Stimulated activated CD8-positive, alpha-beta memory T cell treated with anti-CD3 and anti-CD28 coated beads, Interleukin-15, amount 100 ng/mL, for 48 hours (primary cell): Measurements from ENCODE around the gene DCLK1.

ENCODE experiments used
- DNase-seq, 2 donors: peaks; one replicate each; pipeline ENCODE4 v3.0.0-alpha.2; 2020; ENCODE audit warnings: low read depth in 2 of 2

Gene DCLK1

DNA sequence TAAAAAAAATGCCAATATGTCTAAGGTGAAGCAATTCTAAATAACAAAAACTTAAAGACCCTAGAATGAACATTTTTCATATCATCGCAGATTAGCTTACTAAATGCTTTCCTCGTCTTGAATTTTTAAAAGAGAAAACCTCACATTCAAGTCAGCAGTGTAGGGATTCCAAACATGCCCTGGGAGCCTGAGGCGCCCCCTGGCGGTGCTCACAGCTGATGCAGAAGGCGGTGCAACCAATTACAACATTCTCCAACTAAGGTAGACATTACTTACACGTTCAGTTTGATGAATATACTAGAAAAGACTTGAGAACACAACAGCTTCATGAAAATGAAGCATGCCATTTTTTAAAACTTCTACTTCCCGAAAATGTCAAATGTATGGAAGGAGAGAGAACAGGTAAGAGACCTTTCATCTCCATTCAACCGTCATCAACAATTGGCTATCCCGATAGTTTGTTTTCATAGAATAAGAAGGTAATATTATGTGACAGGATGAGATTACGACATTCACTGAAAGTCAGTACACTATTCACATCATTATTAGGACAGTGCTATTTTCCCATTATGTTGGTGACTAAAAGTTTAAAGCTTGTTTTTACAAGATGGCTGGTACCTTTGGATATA is 304.4 kb downstream of the DCLK1 start:
- no peak for DNase-seq

DNA sequence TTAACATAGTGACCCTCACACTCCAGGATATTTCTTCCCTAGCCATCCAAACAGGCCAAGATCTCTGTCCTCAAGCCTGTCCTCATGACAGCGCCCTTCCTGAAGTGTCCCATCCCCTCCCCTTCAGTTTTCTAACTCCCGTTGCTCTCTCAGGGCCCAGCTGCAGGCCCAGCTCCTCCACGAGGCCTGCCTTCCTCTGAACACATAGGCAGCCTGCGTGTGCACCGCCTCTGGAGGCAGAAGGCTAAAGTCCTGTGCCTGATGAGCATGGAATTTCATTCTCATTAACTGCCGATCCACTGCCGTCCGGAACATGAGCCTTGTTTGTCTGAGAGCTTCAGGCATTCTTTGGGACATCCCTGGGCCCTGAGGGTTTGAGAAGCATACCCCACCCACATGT is 306.4 kb downstream of the DCLK1 start:
- no peak for DNase-seq

DNA sequence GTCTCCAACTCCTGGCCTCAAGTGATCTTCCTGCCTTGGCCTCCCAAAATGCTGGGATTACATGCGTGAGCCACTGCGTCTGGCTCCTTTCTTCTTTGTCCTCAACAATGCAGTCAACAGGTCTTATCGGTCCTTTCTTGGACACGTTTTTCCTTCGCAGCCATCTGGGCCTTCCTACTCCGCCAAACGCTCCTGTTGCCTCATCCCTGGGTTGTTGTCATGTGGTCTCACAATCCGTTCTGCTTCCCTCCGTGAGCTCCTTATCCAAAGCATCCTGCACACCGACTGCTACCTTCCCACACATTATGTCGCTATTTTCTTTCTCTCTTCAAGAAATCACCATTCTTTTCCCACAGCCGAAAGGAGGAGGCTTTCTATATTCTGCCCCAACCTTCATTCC is 306.8 kb downstream of the DCLK1 start:
- DNase-seq, result no peak

DNA sequence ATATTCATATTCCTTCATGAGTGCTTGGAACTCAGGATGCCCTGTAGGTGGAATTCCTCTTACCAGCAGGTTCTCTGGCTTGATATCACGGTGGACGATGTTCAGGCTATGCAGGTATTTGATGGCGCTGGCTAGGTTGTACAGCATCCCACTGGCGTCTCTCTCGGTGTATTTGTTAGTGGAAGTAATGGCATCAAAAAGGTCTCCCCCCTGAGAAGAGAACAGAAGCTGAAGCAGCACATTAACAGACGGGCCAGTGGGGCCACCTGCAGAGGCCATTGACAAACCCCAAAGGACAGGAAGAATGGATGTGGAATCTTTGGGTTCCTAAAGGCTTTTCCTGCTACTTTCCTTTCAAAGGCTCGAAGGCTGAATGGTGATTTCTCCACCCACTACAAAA is 308.5 kb downstream of the DCLK1 start:
- no peak for DNase-seq

DNA sequence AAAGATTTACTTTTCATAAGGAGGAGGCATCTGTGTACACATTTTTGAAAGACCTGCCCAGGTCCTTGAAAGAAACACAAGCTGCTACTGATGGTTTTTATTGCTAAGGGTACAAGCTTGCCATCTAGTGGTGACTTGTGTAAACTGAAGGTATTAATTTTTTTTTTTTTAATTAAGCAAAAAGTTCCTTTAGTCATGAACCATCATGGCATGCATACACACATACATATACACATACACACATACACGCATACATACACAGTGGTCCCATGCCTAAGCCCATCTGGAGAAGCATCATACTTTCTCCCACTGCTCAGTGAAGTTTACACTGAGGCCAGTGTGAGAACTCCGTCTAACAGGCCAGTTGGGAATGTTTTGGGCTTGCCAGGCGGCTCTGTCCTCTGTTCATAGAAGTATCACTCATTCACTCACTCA is 312.5 kb downstream of the DCLK1 start:
- DNase-seq, result no peak

DNA sequence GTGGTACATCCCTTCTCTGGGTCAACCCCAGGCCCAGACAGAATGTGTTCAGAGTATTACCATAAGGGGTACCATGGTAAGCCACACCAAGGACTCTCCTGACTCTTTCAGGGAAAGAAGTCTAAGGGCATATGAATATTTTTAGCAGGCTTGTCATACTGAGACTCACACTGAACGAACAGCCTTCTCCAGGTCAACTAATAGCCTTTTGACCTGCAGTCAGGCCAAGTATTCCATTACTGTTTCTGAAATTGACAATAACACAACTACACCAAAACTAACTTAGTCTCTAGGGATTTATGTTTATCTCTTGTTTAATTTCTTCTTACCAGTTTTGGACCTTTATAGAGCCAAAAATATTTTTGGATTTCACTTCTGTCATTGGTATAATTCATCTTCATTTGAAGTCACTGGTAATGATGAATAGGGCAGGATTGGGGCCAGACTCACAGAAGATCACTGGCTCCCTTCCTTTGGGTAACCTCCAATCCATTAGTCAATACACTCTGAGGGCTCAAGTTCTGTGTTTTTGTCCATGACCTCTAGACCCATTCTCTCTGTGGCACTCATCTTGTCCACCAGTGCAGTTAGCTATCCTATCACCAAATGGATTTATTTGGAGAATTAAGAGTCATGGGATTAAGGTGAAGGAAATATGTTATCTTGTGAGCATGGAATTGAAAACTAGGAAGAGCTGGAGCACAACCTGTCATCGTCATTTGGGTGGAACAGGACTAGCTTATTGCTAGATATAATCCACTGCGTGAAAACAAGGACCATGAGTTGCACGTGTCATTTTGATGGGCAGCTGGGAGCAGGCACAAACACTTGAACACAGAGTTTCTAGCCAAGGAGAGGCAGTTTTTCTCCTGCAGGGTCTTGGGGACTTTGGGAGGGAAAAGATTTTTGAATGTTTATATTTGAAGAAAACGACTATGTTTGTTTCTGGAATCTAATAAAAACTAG is 313.3 kb downstream of the DCLK1 start:
- DNase-seq, result no peak

DNA sequence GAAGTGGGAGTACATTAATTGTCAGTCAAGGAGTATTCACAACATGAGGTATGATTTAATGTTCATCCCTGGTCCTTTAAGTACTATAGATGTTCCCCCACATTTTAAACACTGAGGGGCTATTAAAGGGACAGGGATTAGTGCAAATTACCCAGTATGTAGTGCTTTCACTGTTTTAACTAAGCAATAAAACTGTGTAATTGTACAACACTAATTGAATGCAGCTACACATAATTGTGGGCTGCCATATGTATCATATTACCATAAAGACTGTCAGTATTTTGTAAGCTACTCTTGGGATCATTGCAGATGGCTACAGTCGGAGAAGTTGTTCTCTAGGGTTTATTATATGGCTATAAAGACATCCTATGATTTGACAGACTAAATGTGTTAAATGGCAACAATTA is 316.6 kb downstream of the DCLK1 start:
- no peak for DNase-seq

DNA sequence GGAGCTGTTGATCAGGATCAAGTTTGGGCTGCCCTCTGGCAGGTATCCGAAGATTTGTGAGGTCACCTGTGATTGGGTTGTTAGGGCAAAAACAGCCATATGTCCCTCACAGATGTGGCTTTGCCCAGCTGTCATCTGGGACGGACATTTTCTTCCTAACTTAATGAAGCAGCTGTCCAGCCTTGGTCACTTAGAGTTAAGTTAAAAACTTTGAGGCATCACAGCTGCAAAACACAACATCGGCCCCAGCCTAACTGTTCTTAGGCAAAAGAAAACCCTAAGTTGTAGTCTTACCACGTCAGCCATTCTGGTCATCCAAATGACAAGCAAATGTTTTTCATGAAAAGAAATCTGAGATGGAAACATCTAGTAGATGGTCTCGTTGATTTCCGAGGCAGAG is 318.4 kb downstream of the DCLK1 start:
- no peak for DNase-seq

DNA sequence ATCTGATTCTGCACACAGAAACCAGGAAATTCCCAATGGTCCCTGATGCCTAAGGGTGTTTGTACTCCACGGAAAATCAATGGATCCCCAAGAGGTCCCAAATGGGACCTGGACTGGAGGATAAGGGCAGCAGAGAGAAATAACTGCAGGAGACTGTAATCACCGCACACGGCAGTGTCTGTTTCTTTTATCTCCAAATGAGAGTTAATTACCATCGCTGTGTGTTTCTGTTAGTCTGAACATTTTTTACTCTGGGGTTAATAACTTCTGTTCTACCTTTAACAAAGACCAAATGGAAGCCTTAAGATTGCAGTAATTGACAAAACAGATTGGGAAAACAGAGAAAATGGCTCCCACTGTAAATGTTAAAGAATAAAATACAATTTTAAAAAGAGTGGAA is 320.9 kb downstream of the DCLK1 start:
- no peak for DNase-seq

DNA sequence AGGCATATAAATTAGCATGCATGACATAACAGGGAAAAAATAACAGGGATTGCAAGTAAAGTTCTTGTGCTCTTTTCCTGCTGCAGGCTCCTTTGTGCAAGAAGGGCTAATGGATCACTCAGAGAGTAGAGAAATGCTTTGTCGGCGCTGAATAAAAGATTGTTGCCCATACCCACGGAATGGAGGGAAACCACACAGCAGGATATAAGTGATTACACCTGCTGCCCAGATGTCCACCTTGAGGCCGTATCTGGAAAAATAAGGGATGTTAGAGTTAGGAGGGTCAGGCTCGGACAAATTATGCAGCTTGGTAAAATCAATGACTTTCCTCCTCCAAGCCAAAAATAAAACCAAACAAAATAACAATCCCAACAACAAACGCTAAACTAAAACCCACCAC is 322.3 kb downstream of the DCLK1 start:
- DNase-seq, result no peak

DNA sequence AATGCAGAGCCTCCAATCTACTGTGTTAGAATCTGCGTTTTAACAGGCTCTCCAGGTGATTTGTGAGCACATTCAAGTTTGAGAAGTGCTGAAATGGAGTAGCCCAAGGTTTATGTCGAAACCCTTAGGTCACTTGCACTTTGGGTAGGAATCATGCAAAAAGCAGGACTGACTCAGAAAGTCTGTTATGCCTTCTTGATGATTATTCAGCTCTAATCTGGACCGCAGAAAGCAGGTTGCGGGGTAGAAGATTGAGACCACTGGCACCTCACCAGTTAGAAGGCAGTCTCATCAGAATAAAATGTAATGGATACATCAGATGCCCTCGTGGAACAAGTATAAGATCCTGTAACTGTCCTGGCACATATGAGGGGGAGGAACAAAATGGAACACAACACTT is 326.3 kb downstream of the DCLK1 start:
- DNase-seq, result no peak

DNA sequence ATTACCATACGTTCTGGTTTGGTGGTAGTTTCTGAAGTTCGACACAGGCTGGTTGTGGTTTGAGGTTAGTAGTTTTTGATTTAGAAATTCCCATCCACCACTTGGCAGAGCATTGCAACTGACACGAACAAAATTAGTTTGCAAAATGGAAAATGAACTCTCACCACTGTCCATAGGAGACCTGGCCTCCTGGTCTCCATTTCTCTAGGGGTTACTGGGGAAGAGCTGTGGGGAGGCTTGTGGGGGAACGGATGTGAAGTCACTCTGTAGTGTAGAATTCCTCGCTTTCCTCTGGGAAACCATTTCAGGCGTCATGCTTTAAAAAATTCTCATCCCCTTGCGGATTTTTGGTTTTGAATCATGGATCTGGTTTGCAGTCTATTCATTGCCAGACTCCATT is 333.2 kb downstream of the DCLK1 start:
- no peak for DNase-seq

DNA sequence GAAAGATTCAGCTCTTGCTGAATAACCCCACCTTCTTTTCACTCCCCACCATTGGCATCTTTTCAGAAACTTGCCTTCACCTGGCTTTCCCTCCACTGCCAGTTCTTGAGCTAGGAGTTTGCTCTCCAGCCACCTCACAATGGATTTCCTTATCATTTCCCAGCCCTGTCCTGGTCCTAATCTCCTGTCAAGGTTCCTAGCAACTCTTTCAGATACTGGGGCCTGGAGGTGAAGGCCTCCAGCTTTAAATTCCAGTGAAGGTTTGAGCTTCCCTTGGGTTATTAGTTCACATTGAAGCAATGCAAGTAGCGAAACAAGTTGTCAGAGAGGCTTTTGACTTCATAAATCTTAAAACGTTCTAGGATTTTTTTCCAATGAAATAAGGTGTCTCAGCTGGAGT is 333.9 kb downstream of the DCLK1 start:
- DNase-seq, result no peak

DNA sequence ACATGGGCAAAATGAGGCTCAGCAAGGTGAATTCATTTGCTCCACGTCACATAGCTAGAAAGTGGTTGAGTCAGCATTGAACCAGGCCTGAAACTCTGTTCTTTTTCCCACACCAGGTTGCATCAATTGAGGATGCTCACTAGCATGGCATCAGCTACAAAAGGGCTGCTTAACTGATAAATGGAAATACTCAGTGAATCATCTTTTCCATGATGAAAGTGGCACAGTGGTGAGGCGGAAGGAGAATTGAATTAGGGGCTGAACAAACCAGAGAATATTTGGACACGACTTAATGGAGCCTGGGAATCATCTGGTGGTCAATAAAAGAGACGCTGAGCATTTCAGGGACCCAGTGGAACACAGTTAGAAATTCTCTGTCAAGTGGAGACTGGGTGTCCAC is 334.6 kb downstream of the DCLK1 start:
- DNase-seq, result no peak

DNA sequence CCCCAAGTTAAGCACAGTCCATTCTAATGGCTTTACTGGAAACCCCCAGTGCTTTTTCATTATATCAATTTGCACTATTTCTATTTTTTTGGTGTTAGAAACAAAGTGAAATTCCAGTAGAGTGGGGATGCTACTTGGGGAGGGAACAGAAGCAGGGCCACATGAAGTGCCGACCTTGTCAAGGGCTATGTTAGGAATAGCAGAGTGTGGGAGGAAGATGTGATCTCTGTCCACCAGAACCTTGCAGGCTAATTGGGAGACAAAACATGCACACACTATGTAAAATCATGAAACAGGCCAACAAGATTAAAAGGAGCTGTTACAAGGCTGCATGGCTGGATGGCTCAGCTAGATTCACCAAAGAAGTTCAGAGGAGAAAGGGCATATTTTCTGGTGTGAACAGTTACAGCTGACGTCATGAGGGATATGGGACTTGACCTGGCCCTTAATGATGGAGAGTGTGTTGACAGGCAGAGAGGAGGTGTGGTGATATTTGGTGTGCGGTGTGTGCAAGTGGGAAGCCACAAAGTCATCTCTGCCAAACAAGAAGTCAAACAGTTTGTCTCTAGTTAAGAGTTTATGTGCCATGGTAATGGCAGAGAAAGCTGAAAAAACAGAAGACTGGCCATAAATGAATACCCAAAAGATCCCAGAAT is 336.3 kb downstream of the DCLK1 start:
- DNase-seq, result no peak

DNA sequence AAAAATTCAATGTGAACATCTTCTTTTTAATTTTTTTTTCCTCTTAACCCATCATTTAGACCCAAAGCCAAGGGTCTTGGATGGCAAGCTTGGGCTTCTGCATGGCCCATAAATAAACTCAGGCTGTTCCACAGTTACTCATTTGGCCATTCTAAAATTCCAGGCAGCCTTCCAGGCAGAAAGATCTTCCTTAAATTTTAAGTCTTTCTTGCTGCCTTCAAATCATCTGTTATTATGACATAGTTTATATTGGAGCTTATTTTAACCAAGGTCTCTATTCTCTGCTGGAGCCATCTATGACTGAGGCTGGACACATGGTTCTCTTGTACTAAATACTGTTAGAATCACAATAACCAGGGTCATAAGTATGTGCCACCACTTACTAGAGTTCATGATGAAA is 337.4 kb downstream of the DCLK1 start:
- no peak for DNase-seq

DNA sequence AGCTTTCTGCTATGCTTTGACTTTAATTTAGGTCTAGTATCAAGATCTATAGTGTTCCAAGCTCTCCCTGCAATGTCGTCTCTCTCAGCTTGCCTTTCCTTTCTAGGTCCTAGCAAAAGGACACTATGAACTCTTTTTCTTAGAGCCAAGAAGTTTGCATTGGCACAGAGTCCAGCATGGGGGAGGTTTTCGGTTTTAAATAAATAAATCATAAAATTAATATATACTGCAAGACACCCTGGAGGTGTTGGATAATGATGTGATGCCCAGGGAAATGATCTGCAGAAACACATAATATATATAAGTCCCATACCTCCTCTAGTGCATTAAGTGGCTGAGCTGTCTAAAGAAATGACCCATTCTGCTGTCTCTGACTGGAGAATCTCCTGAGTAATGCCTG is 338.3 kb downstream of the DCLK1 start:
- DNase-seq, result no peak

DNA sequence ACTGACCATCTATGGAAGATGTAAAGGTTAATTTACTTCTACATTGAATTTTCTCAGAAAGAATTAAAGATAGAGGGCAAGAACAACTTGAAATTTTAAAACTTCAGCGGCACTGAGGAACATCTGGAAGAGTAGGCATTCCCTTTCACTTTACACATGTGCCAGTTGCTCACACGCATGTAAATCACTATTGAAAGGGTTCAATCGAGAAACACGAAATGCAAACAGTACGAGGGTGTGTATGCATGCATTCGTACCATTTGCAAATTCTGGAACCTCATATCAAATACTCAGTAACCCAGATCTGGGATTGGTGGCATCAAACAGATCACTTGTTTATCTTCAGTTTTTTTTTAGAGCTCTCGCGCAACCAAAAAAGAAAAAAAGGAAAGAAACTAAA is 339.2 kb downstream of the DCLK1 start:
- no peak for DNase-seq

DNA sequence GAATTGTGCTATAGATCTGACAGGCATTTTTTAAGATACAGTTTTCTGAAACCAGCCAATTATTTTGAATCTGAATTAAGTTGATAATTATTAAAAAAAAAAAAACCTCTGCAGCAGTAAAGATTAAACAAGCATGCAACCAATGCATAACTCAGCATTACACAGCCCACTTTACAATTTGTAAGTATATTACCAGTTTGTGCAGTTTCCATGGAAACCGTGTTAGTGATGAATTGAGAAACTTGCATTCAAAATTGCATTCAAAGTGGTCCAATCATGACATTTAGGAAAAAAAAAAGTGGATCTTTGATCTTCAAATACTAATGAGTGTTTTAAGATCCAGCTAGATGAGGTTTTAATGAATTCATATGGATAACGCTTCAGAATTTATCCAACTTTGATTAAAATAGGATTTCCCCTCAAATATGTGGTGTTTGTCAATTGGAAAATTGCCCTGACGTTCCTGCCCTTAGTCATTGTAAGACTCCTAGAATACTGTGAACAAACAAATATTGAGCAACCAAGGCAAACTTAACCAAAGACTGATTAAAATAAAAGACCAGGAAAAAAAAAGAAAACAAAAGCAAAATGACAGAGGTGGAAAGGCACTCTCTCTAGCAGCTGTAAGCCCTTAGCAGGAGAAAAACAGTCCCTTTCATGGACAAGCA is 339.9 kb downstream of the DCLK1 start:
- no peak for DNase-seq

DNA sequence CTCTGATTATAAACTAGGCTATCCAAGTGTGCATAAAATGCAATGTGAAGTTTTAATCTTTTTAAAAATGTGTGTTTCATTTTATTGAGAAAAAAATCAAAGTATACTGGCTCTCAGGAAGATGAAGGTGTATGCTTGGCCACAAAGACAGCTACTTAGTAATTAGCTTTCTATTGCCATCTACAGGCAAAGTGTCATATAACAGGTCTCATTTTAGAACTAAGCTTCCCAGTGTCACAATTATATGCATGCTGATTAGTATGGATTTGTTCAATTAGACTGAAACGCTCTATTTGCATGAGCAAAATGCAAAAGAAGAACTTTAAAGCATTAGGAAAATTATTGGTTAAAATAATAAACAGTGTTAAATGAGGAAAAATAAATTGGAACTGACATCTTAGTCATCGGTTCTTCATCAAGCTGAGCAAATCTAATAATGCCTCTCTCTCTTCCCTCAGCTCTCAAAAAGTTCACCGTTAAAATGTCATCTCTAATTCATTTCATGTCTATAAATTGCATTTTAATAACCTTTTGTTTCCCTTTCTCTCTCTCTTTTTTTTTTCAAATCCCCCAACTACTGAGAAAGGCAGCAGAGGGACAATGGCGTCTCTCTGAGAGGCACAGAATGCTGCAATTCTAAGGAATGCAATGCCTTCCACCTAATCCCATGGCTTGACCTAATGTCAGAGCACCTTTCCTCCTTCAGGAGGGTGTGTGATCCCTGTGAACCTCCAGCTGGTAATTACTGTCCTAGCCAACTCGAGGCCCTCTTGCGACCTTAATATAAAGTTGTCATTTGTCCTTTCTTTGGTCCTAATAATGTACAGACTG is 341.6 kb downstream of the DCLK1 start:
- DNase-seq, result no peak

DNA sequence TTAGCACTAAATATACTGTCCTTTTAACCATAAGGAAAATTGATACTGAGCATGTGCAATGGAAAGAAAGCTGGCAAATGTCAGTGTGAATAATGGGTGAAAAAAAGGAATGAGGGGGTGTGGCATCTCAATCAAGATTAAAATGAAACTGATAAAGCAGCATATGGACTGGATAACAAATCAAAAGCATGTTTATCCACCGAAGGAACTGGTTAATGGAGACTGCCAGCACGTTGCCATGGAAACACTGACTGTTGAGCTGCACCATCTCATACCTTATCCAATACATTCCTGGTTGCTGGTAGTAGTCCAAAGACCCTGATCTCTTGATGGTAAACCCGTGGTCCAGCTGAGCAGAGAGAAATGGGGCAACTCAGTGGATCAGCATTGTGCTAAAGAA is 343.2 kb downstream of the DCLK1 start:
- DNase-seq, result no peak
